PC-9 (cell line): ENCODE results near the gene NTM. TPM values are rescaled to one million over a fixed set of nuclear protein-coding genes. Genes with fewer than 3 reads are reported as not detected.

Experiments
- BruUV-seq: library from RNA; stranded (reverse); fragments of 400-500 nt; replicated peaks from 2 replicates; lab custom pipeline; 2021; lab: Mats Ljungman, UMichigan
- CTCF ChIA-PET: fragments of 300-600 bp; sonication (Branson Sonifier 250); formaldehyde crosslinking; loops from one replicate; lab custom pipeline; 2022; ENCODE audit warnings: antibody characterized with exemption; lab: Charles Lee
- POLR2A ChIA-PET: fragments of 300-600 bp; sonication (Branson Sonifier 250); formaldehyde crosslinking; loops from one replicate; lab custom pipeline; 2022; ENCODE audit warnings: antibody characterized with exemption; ENCODE audit not compliant: unreplicated experiment; lab: Charles Lee
- DNase-seq, 2 experiments: peaks; one replicate each; pipeline versions ENCODE4 v3.0.0 to v3.0.0-alpha.2; 2015 to 2022; ENCODE audit warnings: mixed read lengths in 1 of 2
- H2AFZ ChIP-seq: fragments of 200-600 bp; sonication (generic); 2 replicates; pipeline ENCODE4 v1.8.1; 2017; ENCODE audit warnings: antibody characterized with exemption
- H3F3A ChIP-seq: fragments of 200-600 bp; sonication (generic); 2 replicates; pipeline ENCODE4 v1.8.1; 2017; ENCODE audit warnings: antibody characterized with exemption, mild to moderate bottlenecking, low read depth; ENCODE audit not compliant: insufficient read depth
- H3K27ac ChIP-seq: fragments of 200-600 bp; sonication (generic); 2 replicates; pipeline ENCODE4 v1.6.1; 2016; ENCODE audit warnings: mixed run types
- H3K27me3 ChIP-seq: fragments of 200-600 bp; sonication (generic); 2 replicates; pipeline ENCODE4 v1.6.1; 2016; ENCODE audit warnings: low read depth, mixed run types; ENCODE audit not compliant: insufficient read depth
- H3K36me3 ChIP-seq: fragments of 200-600 bp; sonication (generic); 2 replicates; pipeline ENCODE4 v1.6.1; 2016; ENCODE audit warnings: low read depth, mixed run types
- H3K4me1 ChIP-seq: fragments of 200-600 bp; sonication (generic); replicated peaks from 2 replicates; pipeline ENCODE4 v1.6.1; 2016; ENCODE audit warnings: mixed run types; ENCODE audit not compliant: insufficient read depth
- H3K4me2 ChIP-seq: fragments of 200-600 bp; sonication (generic); 2 replicates; pipeline ENCODE4 v1.6.1; 2017; ENCODE audit warnings: mixed run types
- H3K4me3 ChIP-seq: fragments of 200-600 bp; sonication (generic); 2 replicates; pipeline ENCODE4 v1.6.1; 2016; ENCODE audit warnings: mixed run types
- H3K79me2 ChIP-seq: fragments of 200-600 bp; sonication (generic); 2 replicates; pipeline ENCODE4 v1.6.1; 2017; ENCODE audit warnings: low read depth, mixed run types
- H3K9me2 ChIP-seq: fragments of 200-600 bp; sonication (generic); 2 replicates; pipeline ENCODE4 v1.8.1; 2017; ENCODE audit warnings: mild to moderate bottlenecking; ENCODE audit not compliant: insufficient read depth
- H3K9me3 ChIP-seq: fragments of 200-600 bp; sonication (generic); 2 replicates; pipeline ENCODE4 v1.8.1; 2016; ENCODE audit warnings: low read depth; ENCODE audit not compliant: insufficient read depth
- H4K20me1 ChIP-seq: fragments of 200-600 bp; sonication (generic); 2 replicates; pipeline ENCODE4 v1.8.1; 2017; ENCODE audit not compliant: insufficient read depth
- CTCF ChIP-seq: fragments of 200-600 bp; sonication (generic); conservative IDR thresholded peaks from 2 replicates; pipeline ENCODE4 v1.6.1; 2017; ENCODE audit warnings: mixed run types, antibody characterized with exemption, mild to moderate bottlenecking, moderate library complexity
- EZH2 ChIP-seq: fragments of 200-600 bp; sonication (generic); IDR thresholded peaks from 2 replicates; pipeline ENCODE4 v1.8.0; 2017; ENCODE audit warnings: antibody characterized with exemption, low read depth
- intact Hi-C: fragments of 100-400 bp; cut with micrococcal nuclease; formaldehyde crosslinking; loops from one replicate; pipeline ENCODE4 v1.10.0; 2022; ENCODE audit not compliant: unreplicated experiment
- total RNA-seq: library from RNA; stranded (reverse); gene quantifications from 2 replicates; pipeline ENCODE4 v1.2.3, GENCODE V29; 2021

Gene NTM
- total RNA-seq, 1 experiment from 2014 or later = not detected

GRCh38 chr11:132114743-132115142 is 744.3 kb downstream of the NTM start:
- no peak overlapping the region for H3K4me2 ChIP-seq
- ChIA-PET POLR2A (no interaction called here), CTCF (no interaction called here)
- H3F3A ChIP-seq = no peaks in the 10 kb centered on the region
- H3K27me3 ChIP-seq = peaks cover 7% of the 10 kb centered on the region; the same call in 1 of the 2 replicates
- no peaks in the 10 kb centered on the region for H3K9me3 ChIP-seq
- TF ChIP-seq CTCF (no peak), EZH2 (no peak)
- no peak overlapping the region for H3K27ac ChIP-seq
- H4K20me1 ChIP-seq = no peaks in the 10 kb centered on the region
- no peaks in the 10 kb centered on the region for H3K4me1 ChIP-seq
- H3K36me3 ChIP-seq = no peaks in the 10 kb centered on the region
- no peaks in the 10 kb centered on the region for H3K79me2 ChIP-seq
- BruUV-seq = no TSS peak
- H3K4me3 ChIP-seq = no peak overlapping the region
- no peak overlapping the region for H2AFZ ChIP-seq
- DNase-seq = no peak
- intact Hi-C loops = no loop called here
- no peaks in the 10 kb centered on the region for H3K9me2 ChIP-seq

- no TSS peak for BruUV-seq
- CTCF ChIA-PET = no interaction called here
- intact Hi-C loops = no loop called here
Observed at GRCh38 chr11:132115454-132115853, 745.0 kb downstream of the NTM start.

GRCh38 chr11:132116516-132116915 is 746.1 kb downstream of the NTM start:
- no peaks in the 10 kb centered on the region for H3K36me3 ChIP-seq
- H4K20me1 ChIP-seq = no peaks in the 10 kb centered on the region
- no peaks in the 10 kb centered on the region for H3K79me2 ChIP-seq
- no TSS peak for BruUV-seq
- TF ChIP-seq EZH2 (no peak), CTCF (no peak)
- peaks cover 7% of the 10 kb centered on the region; the same call in 1 of the 2 replicates for H3K27me3 ChIP-seq
- H3K27ac ChIP-seq = no peak overlapping the region
- intact Hi-C loops = no loop called here
- no peaks in the 10 kb centered on the region for H3K9me3 ChIP-seq
- no peak overlapping the region for H3K4me2 ChIP-seq
- ChIA-PET POLR2A (no interaction called here), CTCF (no interaction called here)
- no peak overlapping the region for H2AFZ ChIP-seq
- no peaks in the 10 kb centered on the region for H3K4me1 ChIP-seq
- no peak for DNase-seq
- no peak overlapping the region for H3K4me3 ChIP-seq
- H3F3A ChIP-seq = no peaks in the 10 kb centered on the region
- H3K9me2 ChIP-seq = no peaks in the 10 kb centered on the region

More at GRCh38 chr11:132115454-132115853, 745.0 kb downstream of the NTM start:
- no peaks in the 10 kb centered on the region for H3K9me2 ChIP-seq
- no peaks in the 10 kb centered on the region for H3K4me1 ChIP-seq
- H3K79me2 ChIP-seq = no peaks in the 10 kb centered on the region
- H4K20me1 ChIP-seq = no peaks in the 10 kb centered on the region
- H3F3A ChIP-seq = no peaks in the 10 kb centered on the region
- no peak for DNase-seq
- peaks cover 7% of the 10 kb centered on the region; the same call in 1 of the 2 replicates for H3K27me3 ChIP-seq
- H2AFZ ChIP-seq = no peak overlapping the region
- H3K9me3 ChIP-seq = no peaks in the 10 kb centered on the region
- H3K4me2 ChIP-seq = no peak overlapping the region
- H3K27ac ChIP-seq = no peak overlapping the region
- TF ChIP-seq EZH2 = no peak
- no peak for TF ChIP-seq CTCF
- no peaks in the 10 kb centered on the region for H3K36me3 ChIP-seq
- POLR2A ChIA-PET = no interaction called here
- H3K4me3 ChIP-seq = no peak overlapping the region
